HL-60 (cell line): Measurements from ENCODE around the gene VCAN.

Experiments used
- GABPA ChIP-seq: IDR thresholded peaks from 2 replicates; pipeline ENCODE4 v1.6.1; 2012; ENCODE audit warnings: low read depth
- POLR2AphosphoS5 ChIP-seq: IDR thresholded peaks from 2 replicates; pipeline ENCODE4 v1.6.1; 2012; ENCODE audit warnings: low read depth
- REST ChIP-seq: IDR thresholded peaks from 2 replicates; pipeline ENCODE4 v1.6.1; 2012; ENCODE audit warnings: low read depth; ENCODE audit not compliant: insufficient replicate concordance
- SPI1 ChIP-seq: IDR thresholded peaks from 2 replicates; pipeline ENCODE4 v1.6.1; 2012; ENCODE audit warnings: low read depth, mild to moderate bottlenecking, borderline replicate concordance
- TF ChIP-seq, protein P1 (sequence below): IDR thresholded peaks from one replicate; pipeline ENCODE4 v1.5.1; 2011; ENCODE audit warnings: low read length, control low read depth, inconsistent platforms; ENCODE audit not compliant: insufficient read depth

- no peak for TF ChIP-seq POLR2AphosphoS5
- TF ChIP-seq, protein P1, sequence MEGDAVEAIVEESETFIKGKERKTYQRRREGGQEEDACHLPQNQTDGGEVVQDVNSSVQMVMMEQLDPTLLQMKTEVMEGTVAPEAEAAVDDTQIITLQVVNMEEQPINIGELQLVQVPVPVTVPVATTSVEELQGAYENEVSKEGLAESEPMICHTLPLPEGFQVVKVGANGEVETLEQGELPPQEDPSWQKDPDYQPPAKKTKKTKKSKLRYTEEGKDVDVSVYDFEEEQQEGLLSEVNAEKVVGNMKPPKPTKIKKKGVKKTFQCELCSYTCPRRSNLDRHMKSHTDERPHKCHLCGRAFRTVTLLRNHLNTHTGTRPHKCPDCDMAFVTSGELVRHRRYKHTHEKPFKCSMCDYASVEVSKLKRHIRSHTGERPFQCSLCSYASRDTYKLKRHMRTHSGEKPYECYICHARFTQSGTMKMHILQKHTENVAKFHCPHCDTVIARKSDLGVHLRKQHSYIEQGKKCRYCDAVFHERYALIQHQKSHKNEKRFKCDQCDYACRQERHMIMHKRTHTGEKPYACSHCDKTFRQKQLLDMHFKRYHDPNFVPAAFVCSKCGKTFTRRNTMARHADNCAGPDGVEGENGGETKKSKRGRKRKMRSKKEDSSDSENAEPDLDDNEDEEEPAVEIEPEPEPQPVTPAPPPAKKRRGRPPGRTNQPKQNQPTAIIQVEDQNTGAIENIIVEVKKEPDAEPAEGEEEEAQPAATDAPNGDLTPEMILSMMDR, result no peak
- no peak for TF ChIP-seq REST
- no peak for TF ChIP-seq SPI1
- TF ChIP-seq GABPA, result no peak
Measured at GRCh38 chr5:83475935-83476814, 4.6 kb downstream of the VCAN start.
